HCEC 1CT (cell line): ENCODE data around the gene KATNB1.

Source experiments
- DNase-seq: peaks from one replicate; pipeline ENCODE4 v3.0.0-alpha.2; 2017

The KATNB1 gene

GRCh38 chr16:57747496-57747895, 11.9 kb downstream of the KATNB1 start:
- DNase-seq = no peak

GRCh38 chr16:57747996-57748395, 12.4 kb downstream of the KATNB1 start:
- no peak for DNase-seq

GRCh38 chr16:57748596-57748995, 13.0 kb downstream of the KATNB1 start:
- DNase-seq = no peak

- DNase-seq = no peak
Measured at GRCh38 chr16:57749101-57749692, 13.6 kb downstream of the KATNB1 start.

GRCh38 chr16:57749856-57750452, 14.4 kb downstream of the KATNB1 start:
- DNase-seq = no peak

GRCh38 chr16:57750796-57751538, 15.4 kb downstream of the KATNB1 start:
- no peak for DNase-seq

- no peak for DNase-seq
Measured at GRCh38 chr16:57751539-57752202, 16.1 kb downstream of the KATNB1 start.

- DNase-seq = no peak
Measured at GRCh38 chr16:57752203-57752580, 16.6 kb downstream of the KATNB1 start.

GRCh38 chr16:57752581-57753447, 17.2 kb downstream of the KATNB1 start:
- DNase-seq = no peak

- DNase-seq = no peak
Measured at GRCh38 chr16:57753448-57754353, 18.1 kb downstream of the KATNB1 start.

- DNase-seq = no peak
Measured at GRCh38 chr16:57754354-57755060, 18.9 kb downstream of the KATNB1 start.

- DNase-seq = no peak
Measured at GRCh38 chr16:57755061-57755684, 19.6 kb downstream of the KATNB1 start.

- DNase-seq = no peak
Measured at GRCh38 chr16:57755726-57756423, 20.3 kb downstream of the KATNB1 start.

- DNase-seq = no peak
Measured at GRCh38 chr16:57756424-57757325, 21.1 kb downstream of the KATNB1 start.

- DNase-seq = peak; percentile 56
Measured at GRCh38 chr16:57757326-57757786, 21.8 kb downstream of the KATNB1 start.

GRCh38 chr16:57757883-57758282, 22.3 kb downstream of the KATNB1 start:
- no peak for DNase-seq

- no peak for DNase-seq
Measured at GRCh38 chr16:57758331-57759117, 23.0 kb downstream of the KATNB1 start.

- DNase-seq = no peak
Measured at GRCh38 chr16:57759131-57759530, 23.6 kb downstream of the KATNB1 start.
